GM18502 (cell line): ENCODE results near the gene GALNT10.

Source experiments
- ATAC-seq: cut with Tn5 transposase; IDR thresholded peaks from one replicate; pipeline ENCODE4 v1.9.1; 2021; ENCODE audit warnings: mild to moderate bottlenecking; ENCODE audit not compliant: unreplicated experiment, poor library complexity

The GALNT10 gene

GRCh38 chr5:154316223-154316935, 125.8 kb downstream of the GALNT10 start:
- ATAC-seq: no peak

DNA sequence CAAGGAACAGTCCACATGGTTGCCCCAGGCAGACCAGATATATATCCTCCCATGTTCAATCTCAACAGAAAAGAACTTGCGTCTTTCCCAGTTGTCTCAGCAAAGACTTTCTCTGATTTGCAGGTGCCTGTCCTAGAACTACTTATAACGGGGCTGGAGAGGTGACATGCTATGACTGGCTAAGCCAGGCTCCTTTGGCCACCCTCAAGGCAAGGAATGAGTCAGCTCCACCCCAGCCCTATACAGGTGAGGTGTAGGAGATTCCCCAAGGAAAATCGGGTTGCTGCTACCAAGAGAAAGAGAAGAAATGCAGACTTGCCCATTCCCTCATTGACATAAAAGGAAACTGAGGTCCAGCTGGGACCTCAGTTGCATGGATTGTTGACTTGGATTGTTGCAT, 127.4 kb downstream of the GALNT10 start:
- ATAC-seq: no peak

DNA sequence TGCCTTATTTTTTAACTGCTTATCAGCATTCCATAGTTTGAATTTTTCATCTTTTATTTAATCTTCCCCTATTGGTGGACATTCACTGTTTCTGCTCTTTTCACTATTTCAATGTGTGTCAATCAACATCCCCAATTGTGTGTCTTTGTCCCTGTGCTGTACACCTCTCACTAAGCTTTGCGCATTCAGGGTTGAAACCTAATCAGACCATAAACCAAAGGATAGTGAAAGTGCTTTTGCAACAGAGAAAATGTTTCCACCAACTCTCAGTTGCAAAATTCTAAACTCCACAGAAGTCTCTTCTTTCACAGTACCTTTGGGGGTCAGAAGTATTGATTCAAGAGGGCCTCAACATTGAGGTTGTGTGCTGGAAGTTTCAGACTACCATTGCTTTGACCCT, 128.2 kb downstream of the GALNT10 start:
- ATAC-seq: no peak

GRCh38 chr5:154319736-154320135, 129.2 kb downstream of the GALNT10 start:
- ATAC-seq: no peak

GRCh38 chr5:154320224-154321089, 129.9 kb downstream of the GALNT10 start:
- ATAC-seq: no peak

GRCh38 chr5:154321546-154321945, 131.0 kb downstream of the GALNT10 start:
- ATAC-seq: no peak

GRCh38 chr5:154324033-154324432, 133.5 kb downstream of the GALNT10 start:
- ATAC-seq: no peak

- ATAC-seq: no peak
Measured at GRCh38 chr5:154325566-154325965, 135.0 kb downstream of the GALNT10 start.

GRCh38 chr5:154329062-154329461, 138.5 kb downstream of the GALNT10 start:
- ATAC-seq: no peak

DNA sequence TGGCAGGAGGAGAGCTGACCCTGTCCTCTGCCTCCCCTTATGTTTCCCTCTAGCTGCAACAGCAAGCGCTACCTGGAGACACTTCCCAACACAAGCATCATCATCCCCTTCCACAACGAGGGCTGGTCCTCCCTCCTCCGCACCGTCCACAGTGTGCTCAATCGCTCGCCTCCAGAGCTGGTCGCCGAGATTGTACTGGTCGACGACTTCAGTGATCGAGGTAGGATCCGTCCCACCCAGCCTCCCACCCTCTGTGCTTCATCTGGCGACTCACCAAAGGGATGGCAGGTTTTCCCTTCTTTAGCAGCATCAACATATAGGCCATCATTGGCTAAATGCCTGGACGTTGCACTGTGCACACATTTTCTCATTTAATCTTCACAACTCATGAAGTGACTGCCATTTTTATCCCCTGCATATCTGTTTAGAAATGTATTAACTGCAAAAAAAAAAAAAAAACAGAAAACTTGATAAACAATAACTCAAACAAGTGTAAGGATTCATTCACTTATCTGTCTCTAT, 139.0 kb downstream of the GALNT10 start:
- no peak for ATAC-seq

DNA sequence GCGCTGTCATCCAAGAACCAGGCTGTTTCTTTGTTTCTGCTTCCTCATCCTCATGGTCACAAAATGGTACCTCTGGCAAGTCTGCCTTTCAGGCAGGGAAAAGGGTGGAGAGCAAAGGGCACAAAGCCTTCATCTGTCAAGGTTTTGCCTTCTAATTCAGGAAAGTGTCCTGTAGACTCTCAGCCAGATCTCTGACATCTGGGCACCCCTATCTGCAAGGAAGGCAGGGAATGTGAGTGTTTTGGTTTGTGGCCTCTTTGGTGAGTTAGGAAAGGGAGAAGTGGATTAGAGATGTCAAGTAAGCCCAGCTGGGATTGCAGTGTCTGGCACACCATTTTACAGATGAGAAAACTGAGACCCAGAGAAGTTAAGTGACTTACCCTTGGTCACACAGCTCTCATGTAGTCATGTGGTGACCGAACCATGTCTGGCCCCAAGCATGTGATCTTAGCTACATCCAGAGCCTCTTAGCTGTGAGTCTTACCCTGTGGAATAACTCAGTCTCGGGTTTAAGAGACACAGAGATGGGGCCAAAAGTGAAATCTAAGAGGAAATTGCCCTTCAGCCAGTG, 139.6 kb downstream of the GALNT10 start:
- no peak for ATAC-seq

- ATAC-seq: no peak
Measured at GRCh38 chr5:154331232-154331631, 140.7 kb downstream of the GALNT10 start.

DNA sequence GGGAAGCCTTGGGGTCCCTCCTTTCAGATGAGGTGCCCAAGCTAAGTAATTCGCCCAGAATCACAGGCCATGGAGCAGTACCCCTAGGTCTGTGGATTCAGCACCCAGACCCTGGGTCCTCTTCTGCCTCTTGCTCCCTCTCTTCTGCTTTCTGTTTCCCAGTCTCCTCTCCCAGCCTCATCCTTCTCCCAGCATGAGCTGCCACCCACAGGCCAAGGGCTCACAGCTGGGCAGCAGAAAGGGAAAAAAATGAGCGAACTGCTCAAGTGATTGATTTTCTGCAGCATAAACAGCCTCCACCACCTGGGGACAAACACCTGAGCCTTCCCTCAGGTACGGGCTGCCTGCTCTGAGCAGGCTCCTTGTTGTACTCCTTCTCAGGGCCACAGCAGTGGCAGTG, 141.4 kb downstream of the GALNT10 start:
- ATAC-seq: no peak

DNA sequence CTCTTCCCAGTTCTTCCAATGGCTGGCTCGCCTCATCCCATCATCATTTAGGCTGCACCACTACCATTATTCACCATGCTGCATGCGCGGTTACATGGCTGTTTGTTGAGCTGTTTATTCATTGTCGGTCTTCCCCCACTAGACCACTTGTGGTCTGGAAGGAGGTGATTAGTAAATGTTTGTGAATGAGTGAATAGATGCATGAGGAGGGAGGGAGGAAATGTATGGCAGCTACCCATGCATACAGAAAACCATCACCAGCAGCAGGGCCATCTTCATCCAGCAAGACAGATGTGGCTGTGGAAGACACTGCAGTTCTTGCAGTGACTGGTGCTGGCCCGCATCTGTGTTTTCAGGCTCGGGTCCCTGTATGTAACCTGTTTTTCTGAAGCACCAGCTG, 141.9 kb downstream of the GALNT10 start:
- ATAC-seq: no peak

GRCh38 chr5:154333016-154333415, 142.5 kb downstream of the GALNT10 start:
- no peak for ATAC-seq

GRCh38 chr5:154334406-154335064, 144.0 kb downstream of the GALNT10 start:
- ATAC-seq: no peak

- no peak for ATAC-seq
Measured at GRCh38 chr5:154335065-154335448, 144.5 kb downstream of the GALNT10 start.

- no peak for ATAC-seq
Measured at GRCh38 chr5:154341620-154342019, 151.1 kb downstream of the GALNT10 start.

DNA sequence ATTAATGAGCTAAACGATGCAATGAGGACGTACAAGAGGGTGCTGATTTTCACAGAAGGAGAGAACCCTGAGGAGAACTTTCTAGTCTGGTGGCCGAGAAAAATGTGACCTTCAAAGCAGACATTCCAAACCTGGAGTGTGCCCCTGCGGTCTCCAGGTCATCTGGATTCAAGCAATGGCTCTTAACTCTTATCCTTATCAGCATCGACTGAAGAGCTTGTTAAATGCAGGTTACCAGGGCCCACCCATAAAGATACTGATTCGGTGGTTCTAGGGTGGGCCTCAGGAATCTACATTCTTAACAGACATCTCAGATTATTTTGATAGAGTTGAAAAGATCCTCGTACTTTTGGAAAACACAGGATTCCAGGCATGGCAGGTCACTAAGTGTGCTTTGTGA, 151.7 kb downstream of the GALNT10 start:
- ATAC-seq: no peak

- no peak for ATAC-seq
Measured at GRCh38 chr5:154342963-154343362, 152.4 kb downstream of the GALNT10 start.

- ATAC-seq: no peak
Measured at GRCh38 chr5:154344461-154344860, 153.9 kb downstream of the GALNT10 start.
